IPS-18a (cell line): ENCODE data around the gene MRPS25.

Experiments used
- H3K27ac ChIP-seq: one replicate; pipeline ENCODE4 v1.5.1; 2013; ENCODE audit warnings: low read length
- H3K27me3 ChIP-seq: one replicate; pipeline ENCODE4 v1.6.1; 2013; ENCODE audit warnings: mild to moderate bottlenecking, low read length; ENCODE audit not compliant: control insufficient read depth, insufficient read depth
- H3K36me3 ChIP-seq: one replicate; pipeline ENCODE4 v1.6.1; 2013; ENCODE audit warnings: low read depth, low read length; ENCODE audit not compliant: control insufficient read depth
- H3K4me1 ChIP-seq: one replicate; pipeline ENCODE4 v1.6.1; 2013; ENCODE audit warnings: low read depth, low read length; ENCODE audit not compliant: control insufficient read depth
- H3K4me3 ChIP-seq: one replicate; pipeline ENCODE4 v1.5.1; 2013; ENCODE audit warnings: low read length
- H3K9ac ChIP-seq: one replicate; pipeline ENCODE4 v1.6.1; 2013; ENCODE audit warnings: mild to moderate bottlenecking, low read length, moderate library complexity
- H3K9me3 ChIP-seq: one replicate; pipeline ENCODE4 v1.6.1; 2013; ENCODE audit warnings: low read depth, low read length; ENCODE audit not compliant: control insufficient read depth

Gene MRPS25

DNA sequence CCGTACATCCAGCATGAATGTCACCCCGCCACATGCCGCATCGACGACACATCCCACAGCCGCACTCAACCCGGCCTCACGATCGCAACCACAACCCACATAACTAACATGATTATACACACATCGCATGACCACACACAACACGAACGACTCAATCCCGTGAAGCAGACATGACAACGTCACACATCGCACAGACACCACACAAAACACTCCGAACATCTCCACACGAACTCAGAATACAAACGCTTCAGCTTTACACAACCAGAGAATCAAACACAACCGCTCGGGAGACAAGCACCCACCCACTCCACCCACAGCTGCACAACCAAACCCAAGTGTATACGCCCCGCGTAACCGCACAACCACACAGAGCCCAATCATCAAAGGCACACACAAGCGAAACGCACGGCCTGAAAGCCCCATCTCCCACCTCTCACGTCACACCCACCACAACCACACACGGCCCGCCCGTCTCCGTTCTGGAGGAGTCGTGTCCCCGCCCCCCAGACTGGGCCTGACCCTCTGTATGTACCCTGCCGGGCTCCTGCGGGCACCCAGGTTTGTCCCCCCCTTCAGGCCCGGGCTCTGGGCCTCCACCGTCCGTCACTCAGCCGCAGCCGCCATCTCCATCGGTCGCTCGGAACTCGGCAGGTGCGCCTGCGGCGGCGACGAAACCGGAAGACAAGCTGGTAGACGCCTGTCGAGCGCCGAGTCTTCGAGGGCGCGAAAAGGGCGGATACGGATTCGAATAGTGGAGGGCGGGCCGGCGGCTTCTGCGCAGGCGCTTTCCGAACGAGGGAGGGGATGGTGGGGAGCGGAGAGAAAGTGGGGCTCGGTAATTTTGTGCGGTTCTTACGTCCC lies 33.6 kb upstream of the MRPS25 start, which contains the start of gene RBSN:
RBSN (minus strand) TSS at position 646 of the 861 bp plus-strand sequence. CDS start 3,028 bp downstream, outside the sequence.
- no peaks in the 10 kb centered on the region for H3K4me1 ChIP-seq
- H3K4me3 ChIP-seq: peak within 1 kb of the TSS; percentile 97
- no peak within 1 kb of the TSS for H3K27ac ChIP-seq
- no peaks in the 10 kb centered on the region for H3K9me3 ChIP-seq
- H3K9ac ChIP-seq: peak within 1 kb of the TSS; percentile 64
- no peaks in the 10 kb centered on the region for H3K27me3 ChIP-seq
- H3K36me3 ChIP-seq: peaks cover 17% of the 10 kb centered on the region

DNA sequence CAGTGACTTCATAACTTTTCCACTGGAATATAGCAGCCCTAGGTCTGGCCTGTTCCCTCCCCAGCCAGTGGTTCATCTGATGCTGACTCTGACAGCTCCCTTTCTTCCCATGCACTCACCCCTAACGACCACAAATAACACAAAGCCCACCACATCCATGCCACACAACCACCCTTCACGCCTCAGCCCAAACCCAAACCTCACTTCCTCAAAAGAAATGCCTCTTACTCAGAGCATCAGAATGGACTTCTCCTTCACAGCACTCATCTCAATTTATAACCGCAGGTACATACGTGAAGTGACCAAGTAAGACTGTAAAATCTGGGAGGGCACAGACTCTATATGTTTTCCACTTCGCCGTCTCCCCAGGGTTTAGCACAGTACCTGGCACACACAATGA lies 32.8 kb upstream of the MRPS25 start:
- H3K4me1 ChIP-seq: no peaks in the 10 kb centered on the region
- no peak overlapping the region for H3K27ac ChIP-seq
- H3K9ac ChIP-seq: peak overlapping the region; percentile 64
- peak overlapping the region; percentile 97 for H3K4me3 ChIP-seq
- peaks cover 17% of the 10 kb centered on the region for H3K36me3 ChIP-seq
- no peaks in the 10 kb centered on the region for H3K9me3 ChIP-seq
- H3K27me3 ChIP-seq: no peaks in the 10 kb centered on the region

DNA sequence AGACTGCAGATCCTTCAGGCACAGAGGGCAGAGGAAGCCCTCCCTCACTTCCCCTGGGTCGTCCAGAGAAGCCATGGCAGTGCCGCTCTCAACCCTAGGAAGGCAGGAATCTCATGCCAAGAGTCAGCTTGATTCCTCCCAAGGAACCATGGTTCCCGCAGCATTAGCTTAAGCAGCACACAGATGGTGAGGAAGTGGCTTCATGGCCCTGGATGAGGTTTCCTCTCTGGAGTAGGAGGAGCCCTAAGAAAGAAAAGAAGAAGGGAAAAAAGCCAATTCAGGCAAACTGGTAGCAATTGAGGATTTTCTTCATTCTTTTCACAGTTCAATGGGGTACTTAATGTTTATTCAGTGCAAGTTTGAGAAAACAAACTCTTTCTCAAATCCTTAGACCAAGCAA lies 30.9 kb upstream of the MRPS25 start:
- no peaks in the 10 kb centered on the region for H3K27me3 ChIP-seq
- H3K36me3 ChIP-seq: peaks cover 17% of the 10 kb centered on the region
- no peak overlapping the region for H3K27ac ChIP-seq
- H3K9me3 ChIP-seq: no peaks in the 10 kb centered on the region
- no peaks in the 10 kb centered on the region for H3K4me1 ChIP-seq
- no peak overlapping the region for H3K9ac ChIP-seq
- H3K4me3 ChIP-seq: no peak overlapping the region

DNA sequence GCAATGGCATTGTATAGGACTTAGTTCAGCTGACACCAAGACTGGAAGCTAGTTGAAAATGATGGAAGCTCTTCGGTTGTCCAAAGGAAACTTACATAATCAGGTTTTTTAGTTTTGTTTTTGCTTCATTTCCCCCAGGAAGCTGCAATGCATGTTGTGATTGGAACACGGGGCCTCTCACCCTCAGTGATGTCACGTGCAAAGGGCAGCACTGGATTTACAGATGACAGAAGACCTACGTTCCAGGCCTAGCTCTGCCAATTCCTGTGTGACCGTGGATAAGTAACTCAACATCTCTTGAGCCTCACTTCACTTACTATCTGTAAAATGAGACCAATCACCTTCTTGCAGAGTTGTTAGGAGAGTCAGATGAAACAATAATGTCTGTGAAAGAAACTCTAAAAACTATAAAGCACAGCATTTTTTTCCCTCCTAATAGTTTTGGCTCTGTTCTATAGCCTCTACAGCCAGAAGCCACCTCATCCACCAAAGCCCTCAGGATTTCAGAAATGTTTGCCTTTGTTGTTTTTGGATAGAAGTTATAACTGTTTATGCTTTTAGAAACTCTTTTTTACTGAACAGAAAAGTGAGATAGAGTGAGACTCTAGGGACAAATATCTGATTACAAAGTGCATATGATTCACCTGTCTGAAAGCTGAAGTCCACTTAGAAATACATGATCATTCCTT lies 29.2 kb upstream of the MRPS25 start:
- Histone ChIP-seq H3K9ac (no peak overlapping the region), H3K27me3 (no peaks in the 10 kb centered on the region), H3K36me3 (peaks cover 23% of the 10 kb centered on the region)

DNA sequence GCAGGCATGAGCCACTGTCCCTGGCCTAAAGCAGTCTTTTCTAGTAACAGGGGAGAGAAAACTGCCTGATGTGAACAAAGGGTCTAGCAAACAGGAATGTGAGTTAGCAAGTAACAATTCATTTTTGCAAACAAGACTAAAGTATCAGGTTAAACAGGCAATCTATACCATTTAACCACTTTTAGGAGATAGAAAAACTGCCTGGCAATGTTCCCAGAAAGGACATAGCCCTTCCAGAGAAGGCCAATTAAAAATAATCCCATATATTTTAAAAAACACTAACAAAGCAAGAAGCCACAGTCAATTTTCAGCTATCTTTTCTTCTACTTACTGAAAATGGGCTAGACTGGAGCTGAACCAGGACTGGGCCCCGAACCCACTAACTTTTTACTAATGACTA lies 27.6 kb upstream of the MRPS25 start:
- Histone ChIP-seq H3K36me3 (peaks cover 23% of the 10 kb centered on the region), H3K27me3 (no peaks in the 10 kb centered on the region), H3K4me3 (no peak overlapping the region), H3K4me1 (no peaks in the 10 kb centered on the region), H3K9ac (no peak overlapping the region), H3K27ac (no peak overlapping the region), H3K9me3 (no peaks in the 10 kb centered on the region)

More for the DNA sequence above, 29.2 kb upstream of the MRPS25 start:
- Histone ChIP-seq H3K27ac (no peak overlapping the region), H3K9me3 (no peaks in the 10 kb centered on the region), H3K4me1 (no peaks in the 10 kb centered on the region), H3K4me3 (no peak overlapping the region)

DNA sequence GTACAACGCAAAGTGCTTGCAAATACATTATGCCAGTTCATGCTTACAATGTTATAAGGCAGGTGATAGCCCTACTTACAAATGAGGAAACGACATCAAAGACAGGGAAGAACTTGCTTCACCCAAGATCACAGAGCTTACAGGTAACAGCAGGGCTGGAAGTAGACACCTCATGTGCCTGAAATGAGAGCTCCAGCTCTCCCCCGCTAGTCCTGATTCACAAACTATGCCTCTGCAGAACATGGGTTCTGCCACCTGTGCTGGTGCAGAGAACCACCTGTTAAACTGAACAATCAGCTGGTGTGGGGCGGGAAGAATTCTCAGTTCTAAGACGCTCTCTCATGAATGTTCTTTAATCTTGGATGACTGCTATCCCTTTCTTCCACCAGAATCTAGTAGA lies 26.5 kb upstream of the MRPS25 start:
- no peaks in the 10 kb centered on the region for H3K4me1 ChIP-seq
- no peaks in the 10 kb centered on the region for H3K9me3 ChIP-seq
- H3K27me3 ChIP-seq: no peaks in the 10 kb centered on the region
- peaks cover 23% of the 10 kb centered on the region for H3K36me3 ChIP-seq
- no peak overlapping the region for H3K9ac ChIP-seq
- H3K4me3 ChIP-seq: no peak overlapping the region
- H3K27ac ChIP-seq: no peak overlapping the region

DNA sequence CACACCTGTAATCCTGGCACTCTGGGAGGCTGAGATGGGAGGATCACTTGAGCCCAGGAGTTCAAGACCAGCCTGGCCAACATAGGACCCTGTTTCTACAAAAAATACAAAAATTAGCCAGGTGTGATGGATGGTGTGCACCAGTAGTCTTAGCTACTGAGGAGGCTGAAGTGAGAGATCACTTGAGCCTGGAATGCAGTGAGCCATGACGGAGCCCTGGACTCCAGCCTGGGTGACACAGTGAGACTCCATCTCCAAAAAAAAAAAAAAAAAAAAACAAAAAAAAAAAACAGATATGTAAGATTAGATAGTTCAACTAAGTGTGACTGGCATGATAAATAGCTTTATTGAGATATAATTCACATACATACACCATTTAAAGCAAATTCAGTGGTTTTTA lies 24.1 kb upstream of the MRPS25 start:
- Histone ChIP-seq H3K4me1 (no peaks in the 10 kb centered on the region), H3K4me3 (no peak overlapping the region), H3K27me3 (no peaks in the 10 kb centered on the region), H3K36me3 (peaks cover 21% of the 10 kb centered on the region), H3K9me3 (no peaks in the 10 kb centered on the region), H3K27ac (no peak overlapping the region), H3K9ac (no peak overlapping the region)

DNA sequence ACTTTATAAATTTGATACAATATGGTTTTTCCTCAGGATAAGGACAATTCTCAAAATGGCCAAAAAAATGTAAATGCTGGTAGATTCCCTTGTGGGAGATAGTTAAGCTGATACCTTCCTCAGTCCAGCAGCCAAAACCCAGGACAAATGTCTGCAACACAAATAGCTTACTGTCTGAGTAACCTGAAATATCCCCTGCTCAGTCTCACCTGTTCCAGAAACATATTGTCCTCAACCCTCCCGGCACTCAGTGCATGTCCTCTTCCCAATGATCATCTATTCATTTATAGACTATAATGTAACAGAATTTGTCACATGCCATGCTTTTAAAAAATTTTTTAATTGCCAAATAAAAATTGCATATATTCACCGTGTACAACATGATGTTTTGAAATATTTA lies 21.6 kb upstream of the MRPS25 start:
- H3K27ac ChIP-seq: no peak overlapping the region
- no peak overlapping the region for H3K9ac ChIP-seq
- no peaks in the 10 kb centered on the region for H3K4me1 ChIP-seq
- peaks cover 33% of the 10 kb centered on the region for H3K36me3 ChIP-seq
- H3K4me3 ChIP-seq: no peak overlapping the region
- H3K27me3 ChIP-seq: no peaks in the 10 kb centered on the region
- H3K9me3 ChIP-seq: no peaks in the 10 kb centered on the region

DNA sequence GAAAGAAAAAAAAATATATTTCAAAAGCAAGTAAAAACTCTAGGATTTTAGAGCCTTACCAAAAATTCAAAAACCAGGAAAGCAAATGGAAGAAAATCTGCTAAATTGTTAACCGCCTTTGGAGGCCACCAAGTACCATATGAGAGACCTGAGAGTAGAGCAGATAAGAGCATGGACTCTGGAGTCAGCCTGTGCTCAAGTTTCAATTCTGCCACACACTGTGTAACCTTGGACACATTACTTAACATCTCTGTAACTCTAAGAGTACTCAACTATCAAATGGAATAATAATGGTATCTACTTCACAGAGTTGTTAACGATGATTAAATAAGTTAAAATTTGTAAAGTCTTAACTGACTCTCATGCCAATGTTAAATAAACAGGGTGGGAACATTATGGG lies 21.1 kb upstream of the MRPS25 start:
- H3K36me3 ChIP-seq: peaks cover 33% of the 10 kb centered on the region
- no peaks in the 10 kb centered on the region for H3K9me3 ChIP-seq
- H3K4me3 ChIP-seq: no peak overlapping the region
- no peak overlapping the region for H3K9ac ChIP-seq
- no peaks in the 10 kb centered on the region for H3K4me1 ChIP-seq
- H3K27ac ChIP-seq: no peak overlapping the region
- H3K27me3 ChIP-seq: no peaks in the 10 kb centered on the region

DNA sequence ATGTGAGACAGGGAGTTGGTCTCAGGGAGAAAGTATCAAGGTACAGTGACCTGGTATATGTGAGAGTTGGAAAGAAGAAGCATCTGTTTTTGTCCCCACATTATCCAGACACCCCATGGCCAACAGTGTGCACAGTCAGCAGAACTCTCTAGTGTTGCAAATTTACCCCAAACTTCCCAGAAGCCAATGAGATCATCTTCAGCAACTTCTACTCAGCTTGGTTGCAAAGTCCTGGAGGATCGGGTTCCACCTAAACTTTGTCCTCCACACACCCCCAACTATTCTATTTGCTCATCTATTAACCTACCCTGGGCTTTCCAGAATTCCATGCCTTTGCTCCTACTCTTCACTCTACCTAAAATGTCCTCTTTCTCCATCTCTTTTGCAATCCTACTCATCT lies 18.1 kb upstream of the MRPS25 start:
- Histone ChIP-seq H3K27ac (no peak overlapping the region), H3K4me3 (no peak overlapping the region), H3K36me3 (peaks cover 41% of the 10 kb centered on the region), H3K4me1 (no peaks in the 10 kb centered on the region), H3K9me3 (no peaks in the 10 kb centered on the region), H3K27me3 (no peaks in the 10 kb centered on the region), H3K9ac (no peak overlapping the region)

DNA sequence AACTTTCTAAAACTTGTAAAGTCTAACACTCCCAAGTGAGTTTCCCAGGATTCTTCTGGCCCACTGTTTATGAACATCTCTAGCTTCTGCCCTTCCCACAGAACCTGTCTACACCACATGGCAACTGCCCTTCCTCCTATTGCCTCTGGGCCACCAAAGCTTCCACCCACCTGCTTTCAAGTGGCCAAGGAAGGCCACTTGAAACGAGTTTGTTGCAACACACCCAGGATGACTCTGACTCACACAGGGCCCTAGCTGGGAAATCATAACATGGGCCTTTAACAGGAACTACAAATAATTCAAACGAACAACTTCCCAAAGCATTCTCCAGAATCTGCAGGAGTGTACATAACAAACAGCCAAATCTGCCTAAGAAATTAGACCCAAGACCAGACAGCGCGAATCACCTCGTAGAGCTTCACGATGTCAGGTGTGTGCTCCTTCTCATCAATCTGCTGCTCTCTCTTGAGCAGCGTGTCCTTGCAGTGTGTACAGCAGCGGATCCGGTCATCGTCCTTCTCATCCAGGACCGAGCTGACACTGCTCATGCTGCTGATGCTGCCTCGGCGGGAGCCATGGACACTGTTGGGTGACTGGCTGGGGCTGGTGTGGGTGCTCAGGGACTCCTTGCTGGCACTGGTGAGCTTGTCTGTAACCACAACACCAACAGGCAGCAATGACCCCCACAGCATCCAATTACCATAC lies 17.0 kb upstream of the MRPS25 start:
- Histone ChIP-seq H3K27ac (no peak overlapping the region), H3K9ac (no peak overlapping the region), H3K4me1 (no peaks in the 10 kb centered on the region), H3K27me3 (no peaks in the 10 kb centered on the region), H3K9me3 (no peaks in the 10 kb centered on the region), H3K4me3 (no peak overlapping the region), H3K36me3 (peaks cover 51% of the 10 kb centered on the region)
